NCI-H526 treated with DMSO at 0.1 percent for 48 hours (cell line): ENCODE data around the gene HIBADH.
"Not testable (repeated sequence)": the region's sequence is repeated elsewhere in the genome, so short reads cannot be mapped to it uniquely, and the experiment has no call there.

Experiments
- DNase-seq: peaks from one replicate; lab custom pipeline; 2025; lab: John Stamatoyannopoulos, UW

HIBADH gene

DNA sequence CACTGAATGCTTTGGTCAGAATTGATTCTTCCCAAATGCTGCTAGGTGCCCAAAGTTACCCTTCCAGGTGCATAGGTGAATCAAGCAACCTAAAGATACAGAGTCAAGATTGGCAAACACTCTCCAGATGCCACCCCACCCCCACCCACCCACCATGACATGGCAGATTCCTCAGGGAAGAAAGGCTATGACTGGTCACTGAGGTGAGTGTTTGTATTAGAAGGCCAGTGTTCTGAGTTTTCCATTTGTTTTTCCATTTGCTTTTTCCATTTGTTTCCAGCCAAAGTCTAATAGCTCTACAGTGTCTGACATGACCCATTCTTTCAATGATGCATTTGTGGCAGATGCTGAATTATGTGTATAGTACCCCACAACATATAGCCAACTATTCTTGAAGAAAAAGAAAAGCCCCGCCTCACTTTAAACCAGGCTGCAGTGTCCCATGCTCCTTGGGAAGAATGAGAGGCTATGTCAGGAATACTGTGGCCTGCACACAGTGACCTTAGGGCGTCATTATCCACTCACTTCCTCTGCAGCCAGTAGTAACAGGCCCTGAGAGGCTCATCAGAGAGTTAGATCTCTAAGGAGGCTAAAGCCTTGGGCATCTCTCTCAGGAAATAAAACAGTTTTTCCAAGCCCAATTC, 16.1 kb upstream of the HIBADH start:
- DNase-seq: no peak

DNA sequence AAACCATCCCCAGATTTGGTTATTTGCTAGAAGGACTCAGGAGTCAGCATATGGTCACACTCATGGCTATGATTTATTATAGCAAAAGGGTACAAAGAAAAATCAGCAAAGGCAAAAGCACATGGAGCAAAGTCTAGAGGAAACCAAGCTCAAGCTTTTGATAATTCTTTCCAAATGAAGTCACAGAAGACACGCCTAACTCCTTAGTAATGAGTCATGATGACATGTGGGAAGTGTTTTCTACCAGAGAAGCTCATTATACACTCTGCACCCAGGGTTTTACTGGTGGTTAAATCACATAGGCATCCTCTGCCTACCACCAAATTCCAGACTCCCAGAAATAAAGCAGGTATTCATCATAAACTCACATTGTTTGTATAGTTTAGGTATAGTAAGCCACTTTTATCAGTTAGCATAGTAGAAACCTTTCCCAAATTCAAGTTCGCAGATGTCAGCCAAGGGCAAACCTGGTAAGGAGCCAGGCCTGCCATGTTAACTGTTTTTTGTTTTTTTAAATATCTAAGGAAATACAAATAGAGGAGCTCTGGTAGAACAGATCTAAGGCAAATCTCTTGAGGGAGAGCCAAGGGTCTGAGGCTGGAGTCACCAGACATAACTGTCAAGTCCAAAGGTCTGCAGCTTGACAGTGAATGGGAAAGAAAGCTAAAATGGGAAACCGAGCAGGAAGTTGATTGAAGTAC, 15.4 kb upstream of the HIBADH start:
- DNase-seq: no peak

DNA sequence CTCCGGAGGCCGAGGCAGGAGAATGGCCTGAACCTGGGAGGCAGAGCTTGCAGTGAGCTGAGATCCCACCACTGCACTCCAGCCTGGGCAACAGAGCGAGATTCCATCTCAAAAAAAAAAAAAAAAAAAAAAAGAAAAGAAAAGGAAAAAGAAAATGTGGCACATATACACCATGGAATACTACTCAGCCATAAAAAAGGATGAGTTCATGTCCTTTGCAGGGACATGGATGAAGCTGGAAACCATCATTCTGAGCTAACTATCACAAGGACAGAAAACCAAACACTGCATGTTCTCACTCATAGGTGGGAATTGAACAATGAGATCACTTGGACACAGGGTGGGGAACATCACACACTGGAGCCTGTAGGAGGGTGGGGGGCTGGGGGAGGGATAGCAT, 11.4 kb upstream of the HIBADH start:
- DNase-seq: not testable (repeated sequence)

DNA sequence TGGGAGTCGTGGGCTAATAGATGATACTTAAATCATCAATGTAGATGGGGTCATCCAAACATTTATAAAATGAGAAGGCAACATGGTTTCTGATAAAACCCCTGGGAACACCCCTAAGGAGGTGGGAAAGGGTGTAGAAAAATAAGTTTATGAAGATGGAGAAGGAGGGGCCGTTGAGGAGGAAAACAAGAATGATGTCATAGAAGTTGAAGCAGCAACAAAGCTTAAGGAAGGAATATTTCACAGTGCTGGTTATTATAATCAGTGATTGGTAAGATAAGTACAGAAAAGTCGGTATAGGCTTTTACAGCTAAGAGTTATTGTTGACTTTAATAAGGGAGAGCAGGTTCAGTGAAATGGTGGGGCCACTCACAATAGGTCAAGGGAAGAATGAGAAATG, 9.0 kb upstream of the HIBADH start:
- no peak for DNase-seq

DNA sequence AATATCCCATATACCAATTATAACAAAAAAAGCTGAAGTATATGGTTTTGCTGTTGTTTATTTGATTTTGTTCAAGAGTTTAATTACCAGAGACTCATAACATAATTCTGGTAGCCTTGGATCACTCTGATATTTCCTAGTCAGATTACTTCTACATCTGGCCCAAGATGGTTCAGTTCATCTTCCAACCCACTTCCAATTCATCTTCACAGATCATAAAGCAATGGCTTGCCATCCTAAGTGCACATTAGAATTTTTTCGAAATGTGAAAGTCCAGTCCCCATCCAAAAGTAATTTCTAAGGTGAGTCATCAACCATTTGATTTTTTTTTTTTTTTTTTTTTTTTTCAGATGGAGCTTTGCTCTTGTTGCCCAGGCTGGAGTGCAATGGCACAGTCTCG, 8.0 kb upstream of the HIBADH start:
- no peak for DNase-seq

DNA sequence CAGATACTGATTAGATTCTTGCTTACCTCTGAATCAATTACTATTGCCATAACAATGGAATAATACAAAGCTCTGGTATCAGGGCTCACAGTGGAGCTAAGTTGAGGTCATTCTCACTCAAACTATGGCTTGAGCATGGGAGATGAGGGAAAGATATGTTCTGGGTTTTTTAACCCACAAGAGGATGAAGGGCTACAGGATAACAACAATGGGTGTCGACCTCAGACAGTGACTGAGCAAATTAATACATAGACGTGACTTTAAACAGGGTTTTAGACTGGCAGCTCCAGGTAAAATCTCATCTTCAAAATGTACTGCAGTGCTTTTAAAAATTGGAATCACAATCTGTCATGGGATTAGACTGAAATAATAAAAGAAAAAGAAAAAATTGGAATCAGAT, 7.5 kb upstream of the HIBADH start:
- no peak for DNase-seq

DNA sequence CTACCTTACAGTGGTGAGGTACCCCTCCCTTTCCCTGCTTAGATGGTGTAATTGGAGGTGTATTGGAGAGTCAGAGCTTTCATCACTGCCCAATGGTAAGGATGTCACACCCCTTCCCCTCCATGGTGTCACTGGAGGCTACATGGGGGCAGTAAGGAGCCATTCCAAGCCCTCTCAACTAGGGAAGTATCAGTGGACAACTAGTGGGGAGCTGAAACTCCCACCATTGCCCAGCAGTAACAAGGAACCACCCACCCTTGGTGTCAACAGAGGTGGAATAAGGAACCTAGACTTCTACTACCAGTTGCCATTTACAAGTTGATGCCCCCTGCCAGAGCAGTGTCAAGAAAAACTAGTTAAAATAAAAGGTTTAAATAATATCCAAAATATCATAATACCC, 2.8 kb upstream of the HIBADH start:
- no peak for DNase-seq

DNA sequence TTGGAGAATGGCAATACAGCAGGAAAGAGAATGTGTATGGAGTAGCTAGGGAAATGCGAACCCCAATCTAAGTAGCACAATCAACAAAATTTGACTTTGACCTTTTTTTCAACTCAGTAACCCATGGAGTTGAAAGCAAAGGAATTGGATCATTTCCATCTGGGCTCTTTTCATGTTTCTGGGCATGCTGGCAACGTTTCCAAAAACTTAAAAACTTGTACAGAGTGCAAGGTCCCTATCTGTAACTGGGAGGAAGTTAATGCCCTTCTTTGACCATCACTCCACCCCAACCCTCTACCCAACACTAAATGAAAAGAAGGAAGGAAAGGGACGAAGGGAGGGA, 1.3 kb upstream of the HIBADH start:
- no peak for DNase-seq

DNA sequence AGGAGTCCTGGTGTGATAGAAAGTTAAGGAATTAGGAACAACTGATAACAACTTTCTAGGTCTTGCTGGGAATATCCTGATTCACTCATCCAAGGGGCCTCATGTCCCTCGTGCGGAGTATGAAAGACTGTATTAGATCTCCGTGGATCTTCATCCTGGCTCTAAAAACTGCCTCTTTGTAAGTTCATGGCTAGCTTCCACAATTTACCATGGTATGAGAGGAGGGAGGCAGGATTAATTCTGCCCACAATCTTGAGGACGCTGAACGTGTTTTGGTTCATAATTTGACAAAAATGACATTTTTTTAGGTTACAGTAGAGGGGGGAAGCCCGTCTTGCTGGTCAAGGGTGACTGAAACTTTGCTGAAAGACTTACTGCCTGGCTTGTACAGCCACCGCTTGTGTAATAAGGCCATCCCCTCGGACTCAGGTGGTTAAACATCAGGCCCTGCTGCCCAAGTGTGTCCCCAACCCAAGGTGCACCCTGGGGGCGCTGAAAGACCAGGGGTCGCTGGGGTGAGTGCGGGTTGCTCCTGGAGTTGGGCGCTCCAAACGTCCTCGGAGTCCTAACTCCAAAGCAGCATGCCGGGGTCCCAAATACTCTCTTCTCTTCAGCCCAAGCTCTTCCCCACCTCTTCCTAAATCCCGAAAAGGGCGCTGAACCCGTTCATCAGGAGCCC, 733 bp downstream of the HIBADH start:
- no peak for DNase-seq

DNA sequence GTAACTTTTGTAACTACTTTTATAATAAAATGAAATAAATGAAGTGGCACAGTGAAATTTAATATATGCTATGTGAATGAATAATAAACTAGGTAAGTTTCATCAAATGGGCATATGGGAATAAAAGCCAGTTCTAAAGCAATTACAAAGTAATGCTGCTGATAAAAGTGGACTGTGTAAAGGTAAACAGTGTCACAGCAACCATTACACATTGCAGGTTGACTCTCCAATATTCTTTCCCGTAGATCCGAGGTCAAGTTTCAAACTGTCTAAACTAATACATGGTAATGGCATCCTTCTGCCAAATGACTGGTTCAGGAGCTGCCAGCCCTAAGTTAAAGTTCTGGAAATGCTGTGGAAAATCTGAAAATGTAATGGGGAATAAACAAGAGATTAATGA, 6.0 kb downstream of the HIBADH start:
- DNase-seq: no peak

DNA sequence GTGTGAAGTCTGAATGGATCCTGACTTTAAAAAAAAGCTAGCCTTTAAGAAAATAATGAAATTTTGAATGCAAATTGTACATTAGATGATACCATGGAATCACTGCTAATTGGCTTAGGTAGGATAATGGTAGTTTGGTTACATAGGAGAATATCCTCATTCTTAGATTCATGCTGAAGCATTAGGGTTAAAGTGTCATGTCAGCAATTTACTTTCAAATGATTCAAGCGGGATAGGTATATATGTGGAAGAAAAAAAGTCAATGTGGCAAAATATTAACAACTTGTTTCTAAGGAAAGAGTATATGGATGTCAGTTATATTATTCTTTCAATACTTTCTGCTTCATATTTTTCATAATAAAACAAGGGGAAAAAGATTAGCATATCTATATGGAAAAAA, 7.5 kb downstream of the HIBADH start:
- DNase-seq: no peak

DNA sequence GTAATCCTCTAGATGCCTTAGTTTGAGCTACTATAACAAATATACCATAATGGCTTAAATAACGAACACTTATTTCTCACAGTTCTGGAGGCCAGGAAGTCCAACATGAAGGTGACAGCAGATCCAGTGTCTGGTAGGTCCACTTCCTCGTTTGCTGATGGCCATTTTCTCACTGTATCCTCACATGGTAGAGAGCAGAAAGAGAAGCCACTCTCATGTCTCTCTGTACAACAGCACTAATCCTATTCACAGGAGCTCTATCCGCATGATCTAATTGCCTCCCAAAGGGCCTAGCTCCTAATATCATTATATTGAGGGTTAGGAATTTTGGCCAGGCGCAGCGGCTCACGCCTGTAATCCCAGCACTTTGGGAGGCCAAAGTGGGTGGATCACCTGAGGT, 10.2 kb downstream of the HIBADH start:
- DNase-seq: no peak

DNA sequence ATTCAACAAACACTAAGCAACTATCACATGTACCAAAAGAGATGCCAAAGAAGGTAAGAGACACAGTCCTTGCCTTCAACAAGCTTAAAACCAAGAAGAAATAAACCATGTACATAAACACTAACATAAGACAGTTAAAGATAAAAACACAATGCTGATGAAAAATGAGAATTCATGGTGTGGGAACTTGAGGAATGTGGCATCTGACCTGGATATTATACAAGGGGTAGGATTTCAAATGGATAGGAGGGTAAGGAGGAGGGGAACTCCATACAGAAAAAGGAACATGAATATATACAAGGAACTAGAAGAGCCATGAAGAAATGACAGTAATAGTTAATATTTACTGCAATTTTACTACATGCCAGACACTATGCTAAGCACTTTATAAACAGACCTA, 11.0 kb downstream of the HIBADH start:
- no peak for DNase-seq

DNA sequence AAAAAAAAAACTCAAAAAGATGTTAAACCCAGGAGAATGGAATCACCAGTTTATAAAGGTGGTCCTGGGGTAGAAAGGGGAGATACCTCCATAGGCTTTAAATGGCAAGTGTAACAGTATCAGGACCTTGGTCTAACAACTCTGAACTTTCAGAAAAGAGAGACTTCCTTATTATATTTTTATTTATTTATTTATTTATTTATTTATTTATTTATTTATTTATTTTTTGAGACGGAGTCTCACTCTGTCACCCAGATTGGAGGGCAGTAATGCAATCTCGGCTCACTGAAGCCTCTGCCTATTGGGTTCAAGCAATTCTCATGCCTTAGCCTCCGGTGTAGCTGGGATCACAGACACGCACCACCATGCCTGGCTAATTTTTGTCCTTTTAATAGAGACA, 12.4 kb downstream of the HIBADH start:
- no peak for DNase-seq

DNA sequence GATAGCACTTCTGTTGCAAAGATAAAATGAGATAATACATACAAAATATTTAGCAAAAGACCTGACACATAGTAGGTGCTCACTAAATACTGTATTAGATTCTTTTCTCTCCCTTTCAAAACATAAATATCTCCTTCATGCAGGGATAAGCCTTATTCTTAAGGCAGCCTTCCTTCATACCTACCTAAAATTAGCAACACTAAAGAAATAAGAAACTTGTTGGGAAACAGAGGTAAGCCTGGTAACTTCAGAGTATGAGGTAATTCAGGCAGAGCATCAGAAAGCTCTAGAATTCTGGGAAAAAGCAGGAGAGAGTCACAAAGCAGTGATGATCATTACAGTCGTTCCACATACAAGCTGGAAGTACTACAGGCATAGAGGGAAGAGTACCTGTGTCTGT, 15.2 kb downstream of the HIBADH start:
- DNase-seq: no peak

DNA sequence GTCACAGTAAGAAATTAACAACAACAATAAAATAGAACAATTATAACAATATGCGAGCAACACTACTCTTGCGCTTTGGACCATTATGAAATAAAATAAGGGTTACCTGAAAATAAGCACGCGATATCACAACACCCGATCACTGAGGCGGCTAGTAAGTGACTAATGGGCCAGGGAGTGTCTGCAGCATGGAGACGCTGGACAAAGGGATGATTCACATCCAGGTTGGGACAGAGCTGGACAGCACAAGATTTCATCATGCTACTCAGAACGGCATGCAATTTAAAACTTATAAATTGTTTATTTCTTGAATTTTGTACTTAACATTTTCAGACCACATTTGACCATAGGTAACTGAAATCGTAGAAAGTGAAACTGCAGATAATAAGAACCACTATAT, 15.6 kb downstream of the HIBADH start:
- no peak for DNase-seq

DNA sequence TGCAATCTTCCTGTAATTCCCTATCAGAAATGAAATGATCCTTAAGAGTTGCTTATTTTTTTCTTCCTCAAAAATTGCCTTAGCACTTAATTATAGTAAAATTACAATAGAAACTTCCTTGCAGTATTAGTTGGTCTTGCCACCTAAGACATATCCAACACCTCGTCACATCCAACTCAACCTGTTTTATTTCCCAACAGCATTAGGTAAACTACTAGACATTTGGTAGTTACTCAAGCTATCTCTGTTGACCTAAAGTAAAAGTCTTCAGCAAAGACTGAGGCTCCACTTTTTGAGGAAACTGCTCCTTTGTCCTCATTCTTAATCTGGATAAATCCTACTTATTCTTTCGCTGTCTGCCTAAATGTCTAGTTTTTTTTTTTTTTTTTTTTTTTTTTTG, 20.4 kb downstream of the HIBADH start:
- no peak for DNase-seq

DNA sequence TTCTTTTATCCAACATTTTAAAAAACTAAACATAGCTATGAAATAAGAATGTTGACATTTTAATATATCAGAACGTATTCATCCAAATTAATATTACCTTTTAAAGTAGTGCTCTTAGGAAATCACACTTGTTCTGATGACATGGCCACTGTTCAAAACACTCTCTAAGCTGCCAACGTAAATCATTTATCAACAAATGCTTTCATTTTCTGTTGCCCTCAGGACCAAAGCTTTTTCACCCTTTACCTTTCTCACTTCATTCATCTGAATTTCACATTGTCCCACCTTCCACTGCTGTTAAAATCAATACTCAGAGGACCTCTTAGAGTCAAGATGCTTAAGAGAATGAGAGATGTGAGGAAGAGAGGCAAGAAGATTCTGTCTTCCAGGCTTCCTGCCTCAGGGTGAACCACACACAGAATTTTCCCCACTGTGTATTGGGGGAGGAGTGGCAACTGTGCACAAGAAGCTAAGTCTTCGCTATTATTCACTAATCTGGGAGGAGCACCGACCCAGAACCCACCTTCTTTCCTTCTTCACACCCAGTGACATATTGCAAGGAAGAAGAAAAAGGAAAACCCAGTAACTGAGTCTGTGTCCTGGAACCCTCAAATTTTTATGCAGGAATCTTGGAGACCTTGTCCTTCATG, 21.0 kb downstream of the HIBADH start:
- no peak for DNase-seq

DNA sequence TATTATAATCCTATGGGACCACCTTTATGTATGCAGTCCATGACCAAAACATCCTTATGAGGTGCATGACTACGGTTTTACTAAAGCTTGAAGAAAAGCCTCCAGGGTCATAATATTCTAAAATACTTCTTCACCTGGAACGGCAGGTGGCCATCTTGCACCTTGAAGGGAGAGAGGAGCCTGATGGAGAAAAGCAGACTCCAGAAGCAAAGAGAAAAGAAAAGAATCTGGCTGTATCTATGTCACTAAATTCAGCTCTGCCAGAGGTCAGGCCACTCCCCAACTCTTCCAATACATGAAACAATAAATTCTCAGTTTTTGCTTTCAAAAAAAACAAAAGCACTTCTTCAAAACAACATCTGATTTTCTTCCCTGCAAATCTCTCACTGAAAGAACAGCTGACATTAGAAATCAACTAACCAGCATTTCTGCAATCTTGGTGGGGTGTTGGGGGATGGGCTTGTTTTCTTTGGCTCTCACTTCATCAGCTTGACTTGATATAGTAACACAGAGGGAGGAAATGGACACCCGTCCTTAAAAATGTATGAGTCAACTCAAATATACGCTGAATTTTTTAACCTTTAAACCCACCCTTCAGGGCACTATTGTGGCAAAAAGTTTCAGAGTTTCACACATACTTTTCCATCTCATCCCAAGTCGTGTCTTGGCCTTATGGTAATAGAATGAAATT, 21.7 kb downstream of the HIBADH start:
- no peak for DNase-seq

DNA sequence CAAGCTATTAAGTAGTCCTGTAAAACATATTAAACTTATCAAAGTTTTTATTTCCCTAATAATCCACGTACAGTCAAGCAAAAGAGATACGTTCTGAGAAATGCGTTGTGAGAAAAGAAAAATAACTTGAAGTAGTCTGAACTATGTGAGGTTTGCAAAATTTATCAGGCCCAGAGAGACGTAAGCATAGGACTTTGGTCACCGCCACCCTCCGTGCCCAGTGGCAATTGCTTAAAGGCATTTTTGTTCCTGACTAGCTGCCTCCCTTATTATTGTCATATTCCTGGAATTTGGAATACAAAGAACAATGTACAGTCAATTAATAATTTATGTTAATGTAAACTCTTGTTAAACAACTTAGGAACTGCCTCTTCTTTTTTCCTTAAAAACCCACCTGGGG, 22.8 kb downstream of the HIBADH start:
- no peak for DNase-seq

DNA sequence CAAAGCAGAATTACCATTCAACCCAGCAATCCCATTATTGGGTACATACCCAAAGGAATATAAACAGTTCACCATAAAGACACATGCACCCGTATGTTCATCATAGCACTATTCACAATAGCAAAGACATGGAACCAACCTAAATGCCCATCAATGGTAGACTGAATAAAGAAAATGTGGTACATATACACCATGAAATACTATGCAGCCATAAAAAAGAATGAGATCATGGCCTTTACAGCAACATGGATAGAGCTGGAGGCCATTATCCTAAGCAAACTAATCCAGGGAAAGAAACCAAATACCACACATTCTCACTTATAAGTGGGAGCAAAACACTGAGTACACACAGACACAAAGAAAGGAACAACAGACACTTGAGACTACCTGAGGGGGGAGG, 23.6 kb downstream of the HIBADH start:
- not testable (repeated sequence) for DNase-seq

DNA sequence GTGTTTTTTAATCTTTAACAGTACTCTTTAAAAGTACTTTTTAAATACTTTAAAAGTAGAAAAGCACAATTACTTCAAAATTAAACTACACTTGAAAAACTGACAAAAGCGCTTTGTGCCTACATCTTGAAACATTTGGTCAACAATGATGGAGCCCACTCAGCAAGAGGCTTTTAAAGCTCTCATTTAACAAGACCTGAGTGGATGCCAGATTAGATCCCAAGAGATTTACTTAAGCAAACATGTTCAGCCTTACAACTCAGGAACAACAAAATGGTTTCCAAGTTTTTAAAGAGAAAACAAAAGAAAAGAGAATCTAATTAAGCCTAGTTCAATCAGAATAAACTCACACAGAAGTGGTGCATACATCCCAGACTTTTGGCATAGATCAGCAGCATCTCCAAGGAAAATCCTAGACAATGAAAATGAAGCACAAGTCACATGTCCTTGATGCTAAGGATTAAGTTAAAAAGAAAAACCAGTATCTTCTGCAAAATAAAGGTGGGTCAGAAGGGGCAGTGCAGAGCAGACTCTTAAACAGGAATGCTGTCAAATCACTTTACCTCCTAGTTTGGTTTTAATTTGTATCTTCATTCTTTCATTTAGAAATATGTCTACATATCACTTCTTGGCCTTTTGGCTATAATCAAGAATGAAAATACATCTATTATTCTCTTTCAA, 26.2 kb downstream of the HIBADH start:
- DNase-seq: no peak
